Omental fat pad (tissue), 4 donors: Measurements from ENCODE around the gene FA2H. TPM values are rescaled to one million over a fixed set of nuclear protein-coding genes. Genes with fewer than 3 reads are reported as not detected.
"Not testable (repeated sequence)": the region's sequence is repeated elsewhere in the genome, so short reads cannot be mapped to it uniquely, and the experiment has no call there.

ENCODE experiments used
- ATAC-seq: fragments of 150-250 bp; one replicate; pipeline ENCODE4 v1.9.1; 2016; ENCODE audit warnings: mild to moderate bottlenecking, moderate library complexity; ENCODE audit not compliant: low FRiP score
- DNase-seq: peaks from one replicate; pipeline ENCODE4 v3.0.0-alpha.2; 2019; ENCODE audit warnings: low spot score
- CTCF ChIP-seq, 3 donors: fragments of 450-650 bp; IDR thresholded peaks; one replicate each; pipeline ENCODE4 v1.5.1; 2016 to 2017; ENCODE audit warnings: antibody characterized with exemption in 3 of 3, mild to moderate bottlenecking in 3 of 3, moderate library complexity in 2 of 3
- total RNA-seq, 4 donors: library from RNA; depleted of rRNA; stranded (reverse); fragments of >200 nt; gene quantifications; one replicate each; pipeline ENCODE4 v1.1.0, GENCODE V29; 2016

Gene FA2H
- total RNA-seq: not detected

GRCh38 chr16:74774223-74775139 is at the start of gene FA2H:
Gene FA2H, minus strand, starts transcription at chr16:74774820. Its CDS starts 65 bp downstream, at chr16:74774755.
- DNase-seq (peak; percentile 30), ATAC-seq (peak; percentile 92)
- no peak for TF ChIP-seq CTCF (IDR thresholded peaks at IDR 0.05)

- TF ChIP-seq CTCF (IDR thresholded peaks at IDR 0.05): no peak
- DNase-seq (no peak), ATAC-seq (no peak)
Observed at GRCh38 chr16:74817851-74818250, 43.2 kb upstream of the FA2H start.

- DNase-seq (peak; percentile 51), ATAC-seq (peak; percentile 87)
- TF ChIP-seq CTCF (IDR thresholded peaks at IDR 0.05): peak in 2 of 3 donors; percentile 43 to 80
Observed at GRCh38 chr16:74813109-74813641, 38.6 kb upstream of the FA2H start.

GRCh38 chr16:74811911-74812310 is 37.3 kb upstream of the FA2H start:
- DNase-seq: no peak
- no peak for ATAC-seq
- no peak for TF ChIP-seq CTCF (IDR thresholded peaks at IDR 0.05)

- DNase-seq, ATAC-seq: not testable (repeated sequence)
Observed at GRCh38 chr16:74811216-74811615, 36.6 kb upstream of the FA2H start.

- TF ChIP-seq CTCF (IDR thresholded peaks at IDR 0.05): no peak
- no peak for DNase-seq
- ATAC-seq: no peak
Observed at GRCh38 chr16:74807052-74807646, 32.5 kb upstream of the FA2H start.

GRCh38 chr16:74800216-74800871 is 25.7 kb upstream of the FA2H start:
- DNase-seq: no peak
- ATAC-seq: no peak
- TF ChIP-seq CTCF (IDR thresholded peaks at IDR 0.05): no peak
